ENCODE results near the gene TIMM44.

Gene TIMM44, protein sequence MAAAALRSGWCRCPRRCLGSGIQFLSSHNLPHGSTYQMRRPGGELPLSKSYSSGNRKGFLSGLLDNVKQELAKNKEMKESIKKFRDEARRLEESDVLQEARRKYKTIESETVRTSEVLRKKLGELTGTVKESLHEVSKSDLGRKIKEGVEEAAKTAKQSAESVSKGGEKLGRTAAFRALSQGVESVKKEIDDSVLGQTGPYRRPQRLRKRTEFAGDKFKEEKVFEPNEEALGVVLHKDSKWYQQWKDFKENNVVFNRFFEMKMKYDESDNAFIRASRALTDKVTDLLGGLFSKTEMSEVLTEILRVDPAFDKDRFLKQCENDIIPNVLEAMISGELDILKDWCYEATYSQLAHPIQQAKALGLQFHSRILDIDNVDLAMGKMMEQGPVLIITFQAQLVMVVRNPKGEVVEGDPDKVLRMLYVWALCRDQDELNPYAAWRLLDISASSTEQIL

DNA sequence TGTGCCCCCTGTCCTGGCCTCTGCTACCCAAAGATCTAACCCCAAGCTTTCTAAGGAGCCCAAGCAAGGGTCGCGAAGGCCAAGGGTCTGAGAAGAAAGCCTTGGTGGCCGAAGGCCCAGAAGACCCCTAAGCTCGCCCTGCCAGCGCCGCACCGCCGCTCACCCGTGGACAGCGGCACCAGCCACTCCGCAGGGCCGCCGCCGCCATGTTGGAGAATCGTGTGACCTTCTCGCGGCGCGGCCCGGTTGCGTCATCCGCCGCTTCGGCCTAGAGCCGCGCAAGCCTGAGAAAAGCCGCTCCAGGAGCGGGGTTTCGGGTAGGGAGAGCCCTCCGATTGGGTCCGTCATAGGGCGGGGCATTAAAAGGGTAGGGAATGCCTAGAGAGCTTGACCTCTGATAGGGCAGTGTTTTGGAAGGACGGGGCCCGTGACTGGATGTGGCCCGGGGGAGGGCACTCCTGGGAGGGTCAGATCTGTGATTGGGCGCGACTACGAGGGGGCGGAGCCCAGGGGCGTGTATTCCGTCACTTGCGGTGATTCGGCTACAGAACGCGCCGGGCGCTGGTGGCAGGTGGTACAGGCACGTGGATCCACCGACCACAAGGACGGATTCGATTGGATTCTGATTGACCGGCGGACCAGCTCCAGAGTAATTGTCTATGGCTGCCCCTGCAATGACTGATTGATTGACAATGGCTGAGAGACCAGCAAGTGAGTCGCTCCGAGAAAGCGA, at the start of gene TIMM44:
Gene TIMM44, minus strand, starts transcription at position 223 of the 733 bp plus-strand sequence. Its CDS starts 15 bp downstream, at position 208.
- TF ChIP-seq, protein P1, sequence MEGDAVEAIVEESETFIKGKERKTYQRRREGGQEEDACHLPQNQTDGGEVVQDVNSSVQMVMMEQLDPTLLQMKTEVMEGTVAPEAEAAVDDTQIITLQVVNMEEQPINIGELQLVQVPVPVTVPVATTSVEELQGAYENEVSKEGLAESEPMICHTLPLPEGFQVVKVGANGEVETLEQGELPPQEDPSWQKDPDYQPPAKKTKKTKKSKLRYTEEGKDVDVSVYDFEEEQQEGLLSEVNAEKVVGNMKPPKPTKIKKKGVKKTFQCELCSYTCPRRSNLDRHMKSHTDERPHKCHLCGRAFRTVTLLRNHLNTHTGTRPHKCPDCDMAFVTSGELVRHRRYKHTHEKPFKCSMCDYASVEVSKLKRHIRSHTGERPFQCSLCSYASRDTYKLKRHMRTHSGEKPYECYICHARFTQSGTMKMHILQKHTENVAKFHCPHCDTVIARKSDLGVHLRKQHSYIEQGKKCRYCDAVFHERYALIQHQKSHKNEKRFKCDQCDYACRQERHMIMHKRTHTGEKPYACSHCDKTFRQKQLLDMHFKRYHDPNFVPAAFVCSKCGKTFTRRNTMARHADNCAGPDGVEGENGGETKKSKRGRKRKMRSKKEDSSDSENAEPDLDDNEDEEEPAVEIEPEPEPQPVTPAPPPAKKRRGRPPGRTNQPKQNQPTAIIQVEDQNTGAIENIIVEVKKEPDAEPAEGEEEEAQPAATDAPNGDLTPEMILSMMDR (conservative IDR thresholded peaks at IDR 0.05; ENCODE audit: low read depth, low read length), result no peak
- DNase-seq (ENCODE audit: low read depth), result peak; percentile 100
- H3K4me3 ChIP-seq (ENCODE audit: low read depth, low read length), result peak within 1 kb of the TSS; percentile 75

DNA sequence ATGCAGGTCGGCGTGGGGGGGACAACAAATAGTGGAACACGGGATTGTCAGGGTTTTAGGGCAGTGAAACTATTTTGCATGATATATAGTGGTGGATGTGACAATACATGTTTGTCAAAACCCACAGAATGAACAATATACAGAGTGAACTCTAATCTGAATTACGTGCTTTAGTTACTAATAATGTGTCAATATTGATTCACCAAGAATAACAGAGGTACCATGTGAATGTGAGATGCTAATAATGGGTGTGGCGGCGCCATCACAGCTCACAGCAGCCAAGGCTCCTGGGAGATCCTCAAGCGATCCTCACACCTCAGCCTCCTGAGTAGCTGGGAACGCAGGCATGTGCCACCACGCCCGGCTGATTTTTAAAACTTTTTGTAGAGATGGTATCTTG, 49.1 kb upstream of the TIMM44 start:
- TF ChIP-seq, protein P1 (conservative IDR thresholded peaks at IDR 0.05; ENCODE audit: low read depth, low read length), result no peak
- H3K4me3 ChIP-seq (ENCODE audit: low read depth, low read length), result no peak overlapping the region
- no peak for DNase-seq (ENCODE audit: low read depth)

DNA sequence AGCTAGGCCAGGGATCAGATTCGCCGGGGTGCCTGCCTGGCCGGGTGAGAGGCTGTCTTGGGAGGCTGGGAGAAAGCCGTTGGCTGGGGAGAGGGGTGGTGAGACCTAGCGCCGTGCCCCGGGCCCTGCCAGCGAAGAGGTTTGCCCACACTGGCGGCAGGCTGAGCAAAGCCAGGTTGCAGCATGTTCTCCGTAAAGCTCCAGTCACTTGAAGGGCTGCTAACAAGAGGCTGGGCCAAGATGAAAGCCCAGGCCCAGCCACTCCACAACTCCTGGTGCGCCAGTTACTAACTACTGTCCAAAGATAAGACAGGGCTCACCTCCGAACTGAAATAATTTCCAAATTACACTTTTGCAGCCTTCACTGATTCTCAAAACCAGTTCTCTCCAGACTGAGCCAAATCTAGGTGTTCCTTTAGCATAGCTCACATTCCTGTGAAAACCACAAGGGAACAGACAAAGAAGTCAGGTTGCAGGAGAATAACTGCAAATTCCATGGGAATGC, 45.7 kb upstream of the TIMM44 start:
- H3K4me3 ChIP-seq (ENCODE audit: low read depth, low read length), result no peak overlapping the region
- peak; percentile 33 for DNase-seq (ENCODE audit: low read depth)
- TF ChIP-seq, protein P1 (conservative IDR thresholded peaks at IDR 0.05; ENCODE audit: low read depth, low read length), result no peak

DNA sequence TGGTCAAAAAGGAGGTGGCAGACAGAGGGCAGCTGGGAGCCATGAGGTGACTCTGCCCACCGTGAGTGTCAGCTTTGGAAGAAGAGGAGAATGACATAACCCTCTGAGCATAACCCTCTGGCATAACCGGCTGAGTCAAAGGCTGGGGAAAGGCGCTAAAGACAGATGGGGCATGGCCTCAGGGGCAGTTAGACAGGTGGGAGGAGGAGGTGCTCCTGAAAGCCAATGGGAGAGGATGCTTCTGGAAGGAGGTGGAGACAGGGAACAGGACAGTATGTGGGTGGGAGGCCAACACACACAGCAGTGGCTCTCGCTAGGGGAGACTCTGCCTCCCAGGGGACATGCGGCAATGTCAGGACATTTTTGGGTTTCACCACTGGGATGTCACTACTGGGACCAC, 44.8 kb upstream of the TIMM44 start:
- TF ChIP-seq, protein P1 (conservative IDR thresholded peaks at IDR 0.05; ENCODE audit: low read depth, low read length), result no peak
- no peak overlapping the region for H3K4me3 ChIP-seq (ENCODE audit: low read depth, low read length)
- DNase-seq (ENCODE audit: low read depth), result no peak

DNA sequence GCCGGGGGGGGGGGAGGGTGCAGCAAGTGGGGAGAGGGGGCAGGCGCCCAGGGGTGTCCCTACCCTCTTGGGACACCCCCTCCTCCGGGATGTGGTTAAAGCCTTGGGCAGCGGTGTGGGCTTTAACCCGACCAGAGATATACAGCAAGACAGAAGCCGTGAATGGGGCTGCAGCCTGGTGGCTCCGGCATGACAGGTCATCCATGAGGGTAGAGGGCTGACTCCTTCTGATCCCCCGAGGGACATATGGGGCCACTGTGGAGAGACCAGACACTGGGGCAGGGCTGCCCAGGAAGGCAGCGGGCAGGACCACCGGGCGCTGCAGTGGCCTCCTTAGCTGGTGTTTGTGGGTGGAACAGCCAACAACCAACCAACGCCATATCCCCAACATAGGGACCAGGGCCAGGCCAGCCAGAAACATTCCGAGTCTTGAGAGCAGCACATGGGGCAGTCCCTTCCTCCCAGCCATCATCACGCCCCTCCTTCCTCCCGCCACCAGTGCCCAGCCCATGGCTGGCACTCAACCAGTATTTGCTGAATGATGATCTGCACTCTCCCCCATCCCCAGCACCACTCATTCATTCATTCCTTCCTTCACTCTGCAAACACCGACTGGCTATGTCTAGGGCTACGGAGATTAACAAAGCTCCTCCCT, 43.8 kb upstream of the TIMM44 start:
- TF ChIP-seq, protein P1 (conservative IDR thresholded peaks at IDR 0.05; ENCODE audit: low read depth, low read length), result no peak
- no peak overlapping the region for H3K4me3 ChIP-seq (ENCODE audit: low read depth, low read length)
- no peak for DNase-seq (ENCODE audit: low read depth)

DNA sequence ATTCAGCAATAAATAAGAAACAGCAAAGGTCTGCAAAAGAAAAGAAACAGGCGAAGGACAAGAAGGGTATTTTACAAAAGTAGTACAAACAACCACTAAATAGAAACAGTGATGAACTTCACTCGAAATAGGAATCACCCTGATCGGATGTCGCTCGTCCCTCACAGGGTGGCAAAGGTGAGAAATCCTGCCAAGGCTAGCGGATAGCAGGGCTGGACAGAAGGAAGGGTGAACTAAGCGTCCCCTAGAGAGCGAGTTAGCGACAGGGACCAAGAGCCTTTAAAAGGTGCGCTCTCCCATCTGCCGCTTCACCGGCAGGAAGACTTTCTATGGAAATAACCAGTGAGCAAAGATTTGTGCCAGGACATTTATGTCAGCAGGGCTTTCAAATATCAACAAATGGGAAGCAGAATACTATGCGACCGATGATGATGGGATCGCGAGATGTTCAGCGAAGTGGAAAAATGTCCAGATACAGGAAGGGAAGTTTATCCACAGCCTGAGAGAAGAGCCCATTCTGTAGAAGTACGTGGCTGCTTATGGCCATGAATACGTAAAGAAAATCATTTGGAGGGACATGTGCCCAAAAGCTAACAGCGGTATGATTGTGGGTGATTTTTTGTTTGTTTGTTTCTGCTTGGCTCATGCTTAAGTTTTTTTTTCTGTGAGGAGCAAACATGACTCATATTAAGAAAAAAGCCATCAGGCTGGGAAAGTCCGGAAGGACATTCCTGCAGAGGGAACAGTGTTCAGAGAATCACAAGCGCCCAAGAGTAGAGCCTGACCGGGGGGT, 43.1 kb upstream of the TIMM44 start:
- H3K4me3 ChIP-seq (ENCODE audit: low read depth, low read length), result no peak overlapping the region
- DNase-seq (ENCODE audit: low read depth), result peak; percentile 78
- TF ChIP-seq, protein P1 (conservative IDR thresholded peaks at IDR 0.05; ENCODE audit: low read depth, low read length), result no peak
